ENCODE results near the gene EIF2A.

The EIF2A gene

DNA sequence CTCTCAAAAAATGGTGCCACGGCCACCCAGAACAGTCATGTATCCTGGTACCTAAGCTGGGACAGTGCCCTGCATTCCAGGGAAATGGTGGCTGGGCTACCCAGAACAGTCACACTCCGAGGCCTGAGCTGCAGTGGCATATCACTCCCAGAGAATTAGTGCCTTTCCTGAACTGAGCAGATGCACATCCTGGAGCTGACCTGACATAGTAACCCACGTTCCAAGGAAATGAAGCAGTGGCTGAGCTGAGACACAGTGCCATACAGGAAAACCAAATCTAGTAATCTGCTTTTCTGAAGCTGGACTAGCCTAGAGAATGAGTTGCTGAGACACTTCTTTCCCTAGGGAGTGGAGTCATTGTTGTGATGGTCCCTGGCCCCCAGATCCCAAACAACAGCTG, 42.1 kb upstream of the EIF2A start:
- no peak for TF ChIP-seq SPI1 (IDR thresholded peaks at IDR 0.05; ENCODE audit: borderline replicate concordance, low read depth)
- TF ChIP-seq, protein P1, sequence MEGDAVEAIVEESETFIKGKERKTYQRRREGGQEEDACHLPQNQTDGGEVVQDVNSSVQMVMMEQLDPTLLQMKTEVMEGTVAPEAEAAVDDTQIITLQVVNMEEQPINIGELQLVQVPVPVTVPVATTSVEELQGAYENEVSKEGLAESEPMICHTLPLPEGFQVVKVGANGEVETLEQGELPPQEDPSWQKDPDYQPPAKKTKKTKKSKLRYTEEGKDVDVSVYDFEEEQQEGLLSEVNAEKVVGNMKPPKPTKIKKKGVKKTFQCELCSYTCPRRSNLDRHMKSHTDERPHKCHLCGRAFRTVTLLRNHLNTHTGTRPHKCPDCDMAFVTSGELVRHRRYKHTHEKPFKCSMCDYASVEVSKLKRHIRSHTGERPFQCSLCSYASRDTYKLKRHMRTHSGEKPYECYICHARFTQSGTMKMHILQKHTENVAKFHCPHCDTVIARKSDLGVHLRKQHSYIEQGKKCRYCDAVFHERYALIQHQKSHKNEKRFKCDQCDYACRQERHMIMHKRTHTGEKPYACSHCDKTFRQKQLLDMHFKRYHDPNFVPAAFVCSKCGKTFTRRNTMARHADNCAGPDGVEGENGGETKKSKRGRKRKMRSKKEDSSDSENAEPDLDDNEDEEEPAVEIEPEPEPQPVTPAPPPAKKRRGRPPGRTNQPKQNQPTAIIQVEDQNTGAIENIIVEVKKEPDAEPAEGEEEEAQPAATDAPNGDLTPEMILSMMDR (IDR thresholded peaks at IDR 0.05; ENCODE audit: insufficient read depth, low read length) = no peak

DNA sequence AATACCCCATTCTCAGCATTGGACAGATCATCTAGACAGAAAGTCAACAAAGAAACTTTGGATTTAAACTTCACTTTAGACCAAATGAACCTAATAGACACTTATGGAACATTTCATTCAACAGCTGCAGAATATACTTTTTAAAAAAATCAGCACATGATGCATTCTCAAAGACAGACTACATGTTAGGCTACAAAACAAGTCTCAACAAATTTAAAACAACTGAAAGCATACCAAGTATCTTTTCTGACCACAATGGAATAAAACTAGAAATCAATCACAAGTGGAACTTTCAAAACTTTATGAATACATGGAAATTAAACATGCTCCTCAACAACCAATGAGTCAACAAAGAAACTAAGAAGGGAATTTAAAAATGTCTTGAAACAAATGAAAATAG, 38.2 kb upstream of the EIF2A start:
- no peak for TF ChIP-seq SPI1 (IDR thresholded peaks at IDR 0.05; ENCODE audit: borderline replicate concordance, low read depth)
- no peak for TF ChIP-seq POLR2AphosphoS5 (IDR thresholded peaks at IDR 0.05; ENCODE audit: low read depth)
- TF ChIP-seq, protein P2, sequence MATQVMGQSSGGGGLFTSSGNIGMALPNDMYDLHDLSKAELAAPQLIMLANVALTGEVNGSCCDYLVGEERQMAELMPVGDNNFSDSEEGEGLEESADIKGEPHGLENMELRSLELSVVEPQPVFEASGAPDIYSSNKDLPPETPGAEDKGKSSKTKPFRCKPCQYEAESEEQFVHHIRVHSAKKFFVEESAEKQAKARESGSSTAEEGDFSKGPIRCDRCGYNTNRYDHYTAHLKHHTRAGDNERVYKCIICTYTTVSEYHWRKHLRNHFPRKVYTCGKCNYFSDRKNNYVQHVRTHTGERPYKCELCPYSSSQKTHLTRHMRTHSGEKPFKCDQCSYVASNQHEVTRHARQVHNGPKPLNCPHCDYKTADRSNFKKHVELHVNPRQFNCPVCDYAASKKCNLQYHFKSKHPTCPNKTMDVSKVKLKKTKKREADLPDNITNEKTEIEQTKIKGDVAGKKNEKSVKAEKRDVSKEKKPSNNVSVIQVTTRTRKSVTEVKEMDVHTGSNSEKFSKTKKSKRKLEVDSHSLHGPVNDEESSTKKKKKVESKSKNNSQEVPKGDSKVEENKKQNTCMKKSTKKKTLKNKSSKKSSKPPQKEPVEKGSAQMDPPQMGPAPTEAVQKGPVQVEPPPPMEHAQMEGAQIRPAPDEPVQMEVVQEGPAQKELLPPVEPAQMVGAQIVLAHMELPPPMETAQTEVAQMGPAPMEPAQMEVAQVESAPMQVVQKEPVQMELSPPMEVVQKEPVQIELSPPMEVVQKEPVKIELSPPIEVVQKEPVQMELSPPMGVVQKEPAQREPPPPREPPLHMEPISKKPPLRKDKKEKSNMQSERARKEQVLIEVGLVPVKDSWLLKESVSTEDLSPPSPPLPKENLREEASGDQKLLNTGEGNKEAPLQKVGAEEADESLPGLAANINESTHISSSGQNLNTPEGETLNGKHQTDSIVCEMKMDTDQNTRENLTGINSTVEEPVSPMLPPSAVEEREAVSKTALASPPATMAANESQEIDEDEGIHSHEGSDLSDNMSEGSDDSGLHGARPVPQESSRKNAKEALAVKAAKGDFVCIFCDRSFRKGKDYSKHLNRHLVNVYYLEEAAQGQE (IDR thresholded peaks at IDR 0.05; ENCODE audit: insufficient replicate concordance, low read depth) = no peak
- TF ChIP-seq GABPA (IDR thresholded peaks at IDR 0.05; ENCODE audit: low read depth) = no peak
- TF ChIP-seq, protein P1 (IDR thresholded peaks at IDR 0.05; ENCODE audit: insufficient read depth, low read length) = no peak
- Histone ChIP-seq H3K27me3 (ENCODE audit: insufficient read depth, poor library complexity, severe bottlenecking) (no peaks in the 10 kb centered on the region), H3K4me3 (replicated peaks; ENCODE audit: insufficient read depth, low read length) (no peak overlapping the region), H3K27ac (replicated peaks) (no peak overlapping the region)
- no peak for DNase-seq (ENCODE audit: low read depth in 1 of 2, low spot score in 1 of 2)

More for the DNA sequence above, 42.1 kb upstream of the EIF2A start:
- Histone ChIP-seq H3K27ac (replicated peaks) (no peak overlapping the region), H3K27me3 (ENCODE audit: insufficient read depth, poor library complexity, severe bottlenecking) (no peaks in the 10 kb centered on the region), H3K4me3 (replicated peaks; ENCODE audit: insufficient read depth, low read length) (no peak overlapping the region)
- DNase-seq (ENCODE audit: low read depth in 1 of 2, low spot score in 1 of 2) = no peak

DNA sequence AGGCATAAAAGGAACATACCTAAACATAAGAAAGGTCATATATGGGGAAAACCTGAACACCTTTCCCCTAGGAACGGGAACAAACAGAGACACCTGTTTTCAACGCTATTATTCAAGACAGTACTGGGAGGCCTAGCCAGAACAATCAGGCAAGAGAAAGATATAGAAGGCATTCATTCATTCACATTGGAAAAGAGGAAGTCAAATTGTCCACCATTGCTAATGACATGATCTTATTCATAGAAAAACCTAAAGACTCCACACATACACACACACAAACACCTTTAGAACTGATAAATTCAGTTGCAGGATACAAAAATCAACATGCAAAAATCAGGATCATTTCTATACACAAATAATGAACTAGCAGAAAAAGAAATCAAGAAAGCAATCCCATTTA, 36.8 kb upstream of the EIF2A start:
- Histone ChIP-seq H3K27me3 (ENCODE audit: insufficient read depth, poor library complexity, severe bottlenecking) (no peaks in the 10 kb centered on the region), H3K27ac (replicated peaks) (no peak overlapping the region), H3K4me3 (replicated peaks; ENCODE audit: insufficient read depth, low read length) (no peak overlapping the region)
- no peak for DNase-seq (ENCODE audit: low read depth in 1 of 2, low spot score in 1 of 2)
- TF ChIP-seq SPI1 (IDR thresholded peaks at IDR 0.05; ENCODE audit: borderline replicate concordance, low read depth) = peak; percentile 64
- TF ChIP-seq, protein P1 (IDR thresholded peaks at IDR 0.05; ENCODE audit: insufficient read depth, low read length) = no peak

DNA sequence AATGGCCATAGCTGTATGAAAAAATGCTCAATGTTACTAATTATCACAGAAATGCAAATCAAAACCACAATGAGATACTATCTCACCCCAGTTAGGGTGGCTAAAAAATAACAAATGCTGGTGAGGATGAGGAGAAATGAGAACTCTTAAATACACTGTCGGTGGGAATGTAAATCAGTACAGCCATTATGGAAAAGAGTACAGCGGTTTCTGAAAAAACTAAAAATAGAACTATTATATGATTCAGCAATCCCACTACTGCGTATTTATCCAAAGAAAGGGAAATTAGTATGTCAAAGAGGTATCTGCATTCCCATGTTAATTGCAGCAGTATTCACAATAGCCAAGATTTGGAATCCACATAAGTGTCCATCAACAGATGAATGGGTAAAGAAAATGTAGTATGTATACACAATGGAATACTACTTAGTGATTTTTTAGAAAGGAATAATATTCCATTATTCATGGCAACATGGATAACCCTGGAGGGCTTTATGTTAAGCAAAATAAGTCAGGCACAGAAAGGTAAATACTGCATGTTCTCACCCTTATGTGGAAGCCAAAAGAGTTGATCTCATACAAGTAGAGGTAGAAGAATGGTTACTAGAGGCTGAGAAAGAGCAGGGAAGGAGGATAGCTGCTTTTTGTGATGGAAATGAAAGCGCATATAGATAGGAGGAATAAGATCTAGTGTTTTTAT, 35.3 kb upstream of the EIF2A start:
- DNase-seq (ENCODE audit: low read depth in 1 of 2, low spot score in 1 of 2) = no peak
- TF ChIP-seq, protein P2 (IDR thresholded peaks at IDR 0.05; ENCODE audit: insufficient replicate concordance, low read depth) = no peak
- TF ChIP-seq SPI1 (IDR thresholded peaks at IDR 0.05; ENCODE audit: borderline replicate concordance, low read depth) = no peak
- TF ChIP-seq POLR2AphosphoS5 (IDR thresholded peaks at IDR 0.05; ENCODE audit: low read depth) = no peak
- TF ChIP-seq, protein P1 (IDR thresholded peaks at IDR 0.05; ENCODE audit: insufficient read depth, low read length) = no peak
- TF ChIP-seq GABPA (IDR thresholded peaks at IDR 0.05; ENCODE audit: low read depth) = no peak
- H3K27ac ChIP-seq (replicated peaks) = no peak overlapping the region
- H3K4me3 ChIP-seq (replicated peaks; ENCODE audit: insufficient read depth, low read length) = no peak overlapping the region
- no peaks in the 10 kb centered on the region for H3K27me3 ChIP-seq (ENCODE audit: insufficient read depth, poor library complexity, severe bottlenecking)
